Breast epithelium (tissue), 3 donors: ENCODE measurements around the gene DKKL1.
"Not testable (repeated sequence)": the region's sequence is repeated elsewhere in the genome, so short reads cannot be mapped to it uniquely, and the experiment has no call there.

Experiments used
- POLR2A ChIP-seq: fragments of 450-650 bp; IDR thresholded peaks from one replicate; pipeline ENCODE4 v1.6.1; 2016; ENCODE audit warnings: antibody characterized with exemption, mild to moderate bottlenecking, moderate library complexity
- TF ChIP-seq, protein P1 (sequence below), 3 donors: fragments of 450-650 bp; IDR thresholded peaks; one replicate each; pipeline ENCODE4 v1.5.1; 2016 to 2017; ENCODE audit warnings: antibody characterized with exemption in 3 of 3, mild to moderate bottlenecking in 3 of 3, moderate library complexity in 3 of 3

DNA sequence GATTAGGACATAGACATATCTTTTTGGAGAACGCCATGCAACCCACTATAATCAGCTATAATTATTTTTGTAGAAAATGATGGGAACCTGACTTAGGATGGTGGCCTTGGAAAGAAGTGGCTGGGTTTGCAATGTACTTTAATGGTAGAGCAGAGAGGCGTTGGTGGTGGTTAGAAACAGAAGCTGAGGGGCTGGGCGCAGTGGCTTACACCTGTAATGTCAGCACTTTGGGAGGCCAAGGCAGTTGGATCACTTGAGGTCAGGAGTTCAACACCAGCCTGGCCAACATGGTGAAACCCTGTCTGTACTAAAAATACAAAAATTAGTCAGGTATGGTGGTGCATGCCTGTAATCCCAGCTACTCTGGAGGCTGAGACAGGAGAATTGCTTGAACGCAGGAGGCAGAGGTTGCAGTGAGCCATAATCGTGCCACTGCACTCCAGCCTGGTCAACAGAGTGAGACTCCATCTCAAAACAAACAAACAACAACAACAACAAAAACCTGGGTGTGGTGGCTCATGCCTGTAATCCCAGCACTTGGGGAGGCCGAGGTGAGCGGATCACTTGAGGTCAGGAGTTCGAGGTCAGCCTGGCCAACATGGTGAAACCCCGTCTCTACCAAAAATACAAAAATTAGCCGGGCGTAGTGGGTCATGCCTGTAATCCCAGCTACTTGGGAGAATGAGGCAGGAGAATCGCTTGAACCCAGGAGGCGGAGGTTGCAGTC is 30.8 kb upstream of the DKKL1 start:
- TF ChIP-seq, protein P1, sequence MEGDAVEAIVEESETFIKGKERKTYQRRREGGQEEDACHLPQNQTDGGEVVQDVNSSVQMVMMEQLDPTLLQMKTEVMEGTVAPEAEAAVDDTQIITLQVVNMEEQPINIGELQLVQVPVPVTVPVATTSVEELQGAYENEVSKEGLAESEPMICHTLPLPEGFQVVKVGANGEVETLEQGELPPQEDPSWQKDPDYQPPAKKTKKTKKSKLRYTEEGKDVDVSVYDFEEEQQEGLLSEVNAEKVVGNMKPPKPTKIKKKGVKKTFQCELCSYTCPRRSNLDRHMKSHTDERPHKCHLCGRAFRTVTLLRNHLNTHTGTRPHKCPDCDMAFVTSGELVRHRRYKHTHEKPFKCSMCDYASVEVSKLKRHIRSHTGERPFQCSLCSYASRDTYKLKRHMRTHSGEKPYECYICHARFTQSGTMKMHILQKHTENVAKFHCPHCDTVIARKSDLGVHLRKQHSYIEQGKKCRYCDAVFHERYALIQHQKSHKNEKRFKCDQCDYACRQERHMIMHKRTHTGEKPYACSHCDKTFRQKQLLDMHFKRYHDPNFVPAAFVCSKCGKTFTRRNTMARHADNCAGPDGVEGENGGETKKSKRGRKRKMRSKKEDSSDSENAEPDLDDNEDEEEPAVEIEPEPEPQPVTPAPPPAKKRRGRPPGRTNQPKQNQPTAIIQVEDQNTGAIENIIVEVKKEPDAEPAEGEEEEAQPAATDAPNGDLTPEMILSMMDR (IDR thresholded peaks at IDR 0.05) = not testable (repeated sequence)
- not testable (repeated sequence) for TF ChIP-seq POLR2A
